ENCODE data around the gene VAC14. TPM values are rescaled to one million over a fixed set of nuclear protein-coding genes. Genes with fewer than 3 reads are reported as not detected.

The VAC14 gene
- total RNA-seq, 2 donors from 2014 or later = 22.1 to 26.5 TPM

GRCh38 chr16:70695331-70696070 lies 105.5 kb downstream of the VAC14 start:
- Histone ChIP-seq H3K27ac (peak overlapping the region; percentile 85 to 93), H3K36me3 (no peaks in the 10 kb centered on the region), H3K4me1 (peaks cover 0 to 100% of the 10 kb centered on the region in 2 donors), H3K9me3 (no peaks in the 10 kb centered on the region), H3K27me3 (no peaks in the 10 kb centered on the region), H3K4me3 (no peak overlapping the region)
- TF ChIP-seq, protein P1, sequence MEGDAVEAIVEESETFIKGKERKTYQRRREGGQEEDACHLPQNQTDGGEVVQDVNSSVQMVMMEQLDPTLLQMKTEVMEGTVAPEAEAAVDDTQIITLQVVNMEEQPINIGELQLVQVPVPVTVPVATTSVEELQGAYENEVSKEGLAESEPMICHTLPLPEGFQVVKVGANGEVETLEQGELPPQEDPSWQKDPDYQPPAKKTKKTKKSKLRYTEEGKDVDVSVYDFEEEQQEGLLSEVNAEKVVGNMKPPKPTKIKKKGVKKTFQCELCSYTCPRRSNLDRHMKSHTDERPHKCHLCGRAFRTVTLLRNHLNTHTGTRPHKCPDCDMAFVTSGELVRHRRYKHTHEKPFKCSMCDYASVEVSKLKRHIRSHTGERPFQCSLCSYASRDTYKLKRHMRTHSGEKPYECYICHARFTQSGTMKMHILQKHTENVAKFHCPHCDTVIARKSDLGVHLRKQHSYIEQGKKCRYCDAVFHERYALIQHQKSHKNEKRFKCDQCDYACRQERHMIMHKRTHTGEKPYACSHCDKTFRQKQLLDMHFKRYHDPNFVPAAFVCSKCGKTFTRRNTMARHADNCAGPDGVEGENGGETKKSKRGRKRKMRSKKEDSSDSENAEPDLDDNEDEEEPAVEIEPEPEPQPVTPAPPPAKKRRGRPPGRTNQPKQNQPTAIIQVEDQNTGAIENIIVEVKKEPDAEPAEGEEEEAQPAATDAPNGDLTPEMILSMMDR (IDR thresholded peaks at IDR 0.05) = no peak
- DNase-seq (ENCODE audit: low spot score) = no peak

GRCh38 chr16:70694868-70695218 lies 106.1 kb downstream of the VAC14 start:
- no peak for DNase-seq (ENCODE audit: low spot score)
- Histone ChIP-seq H3K36me3 (no peaks in the 10 kb centered on the region), H3K27ac (peak overlapping the region; percentile 85 to 93), H3K4me1 (peaks cover 0 to 100% of the 10 kb centered on the region in 2 donors), H3K27me3 (no peaks in the 10 kb centered on the region), H3K4me3 (no peak overlapping the region), H3K9me3 (no peaks in the 10 kb centered on the region)
- TF ChIP-seq, protein P1 (IDR thresholded peaks at IDR 0.05) = no peak

DNA sequence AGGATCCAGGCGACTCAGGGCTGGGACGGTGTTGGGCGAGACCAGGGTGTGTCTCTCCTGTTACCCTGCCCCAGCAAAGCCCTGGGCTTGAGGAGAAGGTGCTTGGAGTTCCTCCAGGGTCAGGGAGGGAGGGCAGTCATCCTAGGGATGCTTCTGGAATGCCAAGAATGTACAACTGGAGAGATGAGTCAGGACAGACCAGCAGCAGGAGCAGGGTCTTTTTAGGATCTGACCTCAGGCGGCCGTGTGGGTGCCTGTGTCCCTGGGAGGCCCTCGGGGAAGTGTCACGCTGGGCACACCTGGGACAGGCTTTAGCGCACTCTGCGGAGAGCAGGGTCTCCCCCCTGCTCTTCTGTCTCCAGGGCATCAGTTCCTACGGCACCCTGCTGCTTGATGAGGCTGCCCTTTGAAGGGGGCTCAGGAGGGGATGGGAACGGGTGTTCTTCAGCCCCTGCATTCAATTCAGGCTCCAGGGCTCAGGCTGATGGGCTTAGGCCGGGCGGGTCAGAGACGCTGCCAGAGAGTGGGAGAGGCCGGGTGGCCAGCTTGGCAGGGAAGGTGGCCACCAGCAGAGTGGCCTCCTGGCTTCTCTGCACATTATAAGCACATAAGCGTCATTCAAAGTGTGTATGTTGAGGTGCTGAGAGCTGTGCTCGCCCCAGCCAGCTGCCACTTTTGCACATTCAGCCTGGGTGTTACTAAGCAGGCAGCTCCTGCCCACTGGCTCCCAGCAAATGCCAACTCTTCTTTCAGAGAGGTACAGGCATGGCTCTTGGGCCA lies 106.7 kb downstream of the VAC14 start:
- no peak for DNase-seq (ENCODE audit: low spot score)
- H3K4me3 ChIP-seq = no peak overlapping the region
- TF ChIP-seq, protein P1 (IDR thresholded peaks at IDR 0.05) = no peak

DNA sequence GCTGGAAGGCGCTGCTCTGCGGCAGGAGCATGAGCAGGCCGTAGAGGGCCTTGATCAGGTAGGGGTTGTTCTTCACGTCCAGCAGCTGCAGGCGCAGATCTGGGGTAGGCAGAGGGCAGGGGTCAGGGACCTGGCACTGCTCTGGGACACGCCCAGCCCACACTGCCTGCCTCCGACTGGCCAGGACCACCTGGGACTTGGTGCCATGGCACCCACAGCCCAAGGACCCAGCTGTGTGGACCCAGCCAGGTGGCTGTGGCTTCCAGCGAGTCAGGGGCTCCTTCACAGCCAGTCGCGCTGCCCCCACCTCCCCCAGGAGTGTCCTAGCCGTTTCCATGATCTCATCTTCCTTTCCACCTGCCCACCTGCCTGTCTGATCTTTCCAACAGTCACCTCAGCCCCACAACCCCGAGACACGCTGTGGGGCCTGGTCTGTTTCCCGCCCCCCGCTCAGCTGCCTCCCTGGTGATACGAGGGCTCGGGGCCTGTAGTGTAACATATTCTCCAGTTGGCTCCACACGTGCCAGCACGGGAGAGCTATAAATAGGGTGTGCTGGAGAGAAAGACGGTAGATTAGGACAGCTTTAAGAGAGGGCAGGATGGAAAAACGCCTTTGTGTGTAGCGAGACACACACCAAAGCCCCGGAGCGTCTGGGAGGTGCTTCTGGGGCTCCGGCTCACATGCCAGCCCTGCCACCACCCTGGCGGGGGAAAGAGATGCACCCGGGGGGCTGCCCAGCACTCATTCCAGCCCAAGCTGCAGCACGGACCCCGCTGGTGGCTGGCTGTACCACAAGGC lies 107.9 kb downstream of the VAC14 start:
- Histone ChIP-seq H3K36me3 (no peaks in the 10 kb centered on the region), H3K27ac (peak overlapping the region; percentile 85 to 93), H3K27me3 (no peaks in the 10 kb centered on the region), H3K9me3 (no peaks in the 10 kb centered on the region), H3K4me1 (peaks cover 0 to 100% of the 10 kb centered on the region in 2 donors), H3K4me3 (no peak overlapping the region)
- no peak for DNase-seq (ENCODE audit: low spot score)
- TF ChIP-seq, protein P1 (IDR thresholded peaks at IDR 0.05) = no peak

More for the DNA sequence above, 106.7 kb downstream of the VAC14 start:
- Histone ChIP-seq H3K4me1 (peaks cover 0 to 100% of the 10 kb centered on the region in 2 donors), H3K9me3 (no peaks in the 10 kb centered on the region), H3K27ac (peak overlapping the region; percentile 85 to 93), H3K36me3 (no peaks in the 10 kb centered on the region), H3K27me3 (no peaks in the 10 kb centered on the region)

DNA sequence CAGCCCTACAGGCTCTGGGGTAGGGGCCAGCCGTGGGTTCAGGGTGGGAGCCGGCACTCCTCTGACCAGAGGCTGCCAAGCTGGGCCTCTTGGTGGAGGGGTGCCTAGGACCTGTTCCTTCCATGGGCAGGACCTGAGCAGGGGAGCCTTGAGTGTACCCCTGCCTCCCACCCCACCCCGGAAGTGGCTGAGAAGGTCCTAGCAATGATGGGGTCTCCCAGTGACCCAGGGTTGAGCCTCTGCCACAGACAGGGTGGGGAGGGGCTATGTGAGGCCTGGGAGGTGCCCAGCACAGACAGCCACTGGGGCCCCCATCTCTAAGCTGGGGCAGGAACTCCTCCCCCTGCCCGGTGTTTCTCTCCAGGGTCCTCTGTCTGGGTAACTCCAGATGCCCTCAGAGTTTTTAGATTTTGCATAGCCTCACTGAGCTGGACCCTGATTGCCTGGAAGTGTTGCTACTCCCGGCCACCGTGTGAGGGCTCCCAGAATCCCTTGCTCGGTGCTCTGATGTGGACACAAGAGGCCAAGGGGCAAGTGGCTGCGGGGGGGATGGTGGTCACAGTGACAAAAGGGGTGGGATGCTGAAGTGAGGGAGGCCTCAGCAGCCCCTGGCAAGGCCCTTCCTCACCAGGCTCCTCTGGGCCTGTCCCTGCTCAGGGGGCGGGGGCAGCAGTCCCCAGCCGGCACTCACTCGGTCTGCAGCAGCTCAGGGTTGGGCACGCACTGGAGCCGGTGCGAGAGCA lies 108.7 kb downstream of the VAC14 start:
- H3K27ac ChIP-seq = peak overlapping the region; percentile 85 to 93
- H3K4me3 ChIP-seq = no peak overlapping the region
- no peaks in the 10 kb centered on the region for H3K9me3 ChIP-seq
- H3K4me1 ChIP-seq = peaks cover 0 to 100% of the 10 kb centered on the region in 2 donors
- no peak for DNase-seq (ENCODE audit: low spot score)
- H3K27me3 ChIP-seq = no peaks in the 10 kb centered on the region
- no peaks in the 10 kb centered on the region for H3K36me3 ChIP-seq
- TF ChIP-seq, protein P1 (IDR thresholded peaks at IDR 0.05) = no peak

All from right atrium auricular region (tissue), 2 donors.